Ascending aorta (tissue), 2 donors: ENCODE measurements around the gene LDLR. TPM values are rescaled to one million over a fixed set of nuclear protein-coding genes. Genes with fewer than 3 reads are reported as not detected.
A peak's percentile ranks its signal among the peaks of the same experiment; 100 is the strongest.
"Not testable (repeated sequence)": the region's sequence is repeated elsewhere in the genome, so short reads cannot be mapped to it uniquely, and the experiment has no call there.

Experiments used
- DNase-seq, 2 donors: peaks; one replicate each; pipeline ENCODE4 v3.0.0-alpha.2; 2019; ENCODE audit warnings: low spot score in 2 of 2
- H3K27ac ChIP-seq, 2 donors: fragments of 200-600 bp; sonication (generic); one replicate each; pipeline ENCODE4 v1.5.1; 2016 to 2017; ENCODE audit warnings: mild to moderate bottlenecking in 1 of 2
- H3K27me3 ChIP-seq: fragments of 200-600 bp; sonication (generic); one replicate; pipeline ENCODE4 v1.5.1; 2017
- H3K36me3 ChIP-seq, 2 donors: fragments of 200-600 bp; sonication (generic); one replicate each; pipeline ENCODE4 v1.5.1; 2016
- H3K4me1 ChIP-seq, 2 donors: fragments of 200-600 bp; sonication (generic); one replicate each; pipeline ENCODE4 v1.5.1; 2016 to 2017; ENCODE audit warnings: mild to moderate bottlenecking in 1 of 2
- H3K4me3 ChIP-seq, 2 donors: fragments of 200-600 bp; sonication (generic); one replicate each; pipeline ENCODE4 v1.5.1; 2016 to 2017; ENCODE audit warnings: mild to moderate bottlenecking in 1 of 2
- H3K9me3 ChIP-seq, 2 donors: fragments of 200-600 bp; sonication (generic); one replicate each; pipeline ENCODE4 v1.5.1; 2016
- intact Hi-C: fragments of 100-400 bp; cut with DNase I; formaldehyde crosslinking; loops from one replicate; pipeline ENCODE4 v1.15.1; 2023
- total RNA-seq: library from RNA; depleted of rRNA; stranded (reverse); fragments of >200 nt; gene quantifications from one replicate; pipeline ENCODE4 v1.1.0, GENCODE V29; 2016
- TF ChIP-seq, protein P1 (sequence below), 3 experiments: fragments of 200-600 bp in 2 of 3; fragments of 450-650 bp in 1 of 3; sonication (generic) in 2 of 3; IDR thresholded peaks; one replicate each; pipeline ENCODE4 v1.5.1; 2016 to 2019; ENCODE audit warnings: antibody characterized with exemption in 3 of 3, mild to moderate bottlenecking in 1 of 3, moderate library complexity in 1 of 3

LDLR gene
- total RNA-seq, 1 donor from 2014 or later: 37.4 TPM

DNA sequence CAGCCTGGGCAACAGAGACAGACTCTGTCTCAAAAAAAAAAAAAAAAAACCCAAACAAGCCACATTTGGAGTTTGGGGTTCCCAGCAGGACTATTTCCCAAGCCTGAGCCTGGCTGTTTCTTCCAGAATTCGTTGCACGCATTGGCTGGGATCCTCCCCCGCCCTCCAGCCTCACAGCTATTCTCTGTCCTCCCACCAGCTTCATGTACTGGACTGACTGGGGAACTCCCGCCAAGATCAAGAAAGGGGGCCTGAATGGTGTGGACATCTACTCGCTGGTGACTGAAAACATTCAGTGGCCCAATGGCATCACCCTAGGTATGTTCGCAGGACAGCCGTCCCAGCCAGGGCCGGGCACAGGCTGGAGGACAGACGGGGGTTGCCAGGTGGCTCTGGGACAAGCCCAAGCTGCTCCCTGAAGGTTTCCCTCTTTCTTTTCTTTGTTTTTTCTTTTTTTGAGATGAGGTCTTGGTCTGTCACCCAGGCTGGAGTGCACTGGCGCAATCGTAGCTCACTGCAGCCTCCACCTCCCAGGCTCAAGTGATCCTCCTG lies 26.7 kb downstream of the LDLR start:
- Histone ChIP-seq H3K9me3 (no peaks in the 10 kb centered on the region), H3K4me1 (no peaks in the 10 kb centered on the region), H3K4me3 (no peak overlapping the region), H3K27me3 (no peaks in the 10 kb centered on the region), H3K27ac (no peak overlapping the region), H3K36me3 (peaks cover 27 to 82% of the 10 kb centered on the region in 2 donors)
- TF ChIP-seq, protein P1, sequence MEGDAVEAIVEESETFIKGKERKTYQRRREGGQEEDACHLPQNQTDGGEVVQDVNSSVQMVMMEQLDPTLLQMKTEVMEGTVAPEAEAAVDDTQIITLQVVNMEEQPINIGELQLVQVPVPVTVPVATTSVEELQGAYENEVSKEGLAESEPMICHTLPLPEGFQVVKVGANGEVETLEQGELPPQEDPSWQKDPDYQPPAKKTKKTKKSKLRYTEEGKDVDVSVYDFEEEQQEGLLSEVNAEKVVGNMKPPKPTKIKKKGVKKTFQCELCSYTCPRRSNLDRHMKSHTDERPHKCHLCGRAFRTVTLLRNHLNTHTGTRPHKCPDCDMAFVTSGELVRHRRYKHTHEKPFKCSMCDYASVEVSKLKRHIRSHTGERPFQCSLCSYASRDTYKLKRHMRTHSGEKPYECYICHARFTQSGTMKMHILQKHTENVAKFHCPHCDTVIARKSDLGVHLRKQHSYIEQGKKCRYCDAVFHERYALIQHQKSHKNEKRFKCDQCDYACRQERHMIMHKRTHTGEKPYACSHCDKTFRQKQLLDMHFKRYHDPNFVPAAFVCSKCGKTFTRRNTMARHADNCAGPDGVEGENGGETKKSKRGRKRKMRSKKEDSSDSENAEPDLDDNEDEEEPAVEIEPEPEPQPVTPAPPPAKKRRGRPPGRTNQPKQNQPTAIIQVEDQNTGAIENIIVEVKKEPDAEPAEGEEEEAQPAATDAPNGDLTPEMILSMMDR (IDR thresholded peaks at IDR 0.05): no peak
- no peak for DNase-seq
- intact Hi-C loops: no loop called here

DNA sequence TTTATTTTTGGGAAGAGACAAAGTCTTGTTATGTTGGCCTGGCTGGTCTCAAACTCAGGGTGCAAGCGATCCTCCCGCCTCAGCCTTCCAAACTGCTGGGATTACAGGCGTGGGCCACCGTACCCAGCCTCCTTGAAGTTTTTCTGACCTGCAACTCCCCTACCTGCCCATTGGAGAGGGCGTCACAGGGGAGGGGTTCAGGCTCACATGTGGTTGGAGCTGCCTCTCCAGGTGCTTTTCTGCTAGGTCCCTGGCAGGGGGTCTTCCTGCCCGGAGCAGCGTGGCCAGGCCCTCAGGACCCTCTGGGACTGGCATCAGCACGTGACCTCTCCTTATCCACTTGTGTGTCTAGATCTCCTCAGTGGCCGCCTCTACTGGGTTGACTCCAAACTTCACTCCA lies 27.2 kb downstream of the LDLR start:
- intact Hi-C loops: no loop called here

DNA sequence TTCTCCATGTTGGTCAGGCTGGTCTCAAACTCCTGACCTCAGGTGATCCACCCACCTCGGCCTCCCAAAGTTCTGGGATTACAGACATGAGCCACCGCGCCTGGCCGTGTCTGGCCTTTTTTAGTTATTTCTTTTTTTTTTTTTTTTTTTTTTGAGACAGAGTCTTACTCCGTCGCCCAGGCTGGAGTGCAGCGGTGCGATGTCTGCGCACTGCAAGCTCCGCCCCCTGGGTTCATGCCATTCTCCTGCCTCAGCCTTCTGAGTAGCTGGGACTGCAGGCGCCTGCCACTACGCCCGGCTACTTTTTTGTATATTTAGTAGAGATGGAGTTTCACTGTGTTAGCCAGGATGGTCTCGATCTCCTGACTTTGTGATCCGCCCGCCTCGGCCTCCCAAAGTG lies 32.7 kb downstream of the LDLR start:
- H3K36me3 ChIP-seq: peaks cover 15 to 58% of the 10 kb centered on the region in 2 donors
- intact Hi-C loops, H3K9me3 ChIP-seq, H3K4me3 ChIP-seq, H3K27ac ChIP-seq, DNase-seq, H3K27me3 ChIP-seq, H3K4me1 ChIP-seq: not testable (repeated sequence)

More for the DNA sequence above, 27.2 kb downstream of the LDLR start:
- Histone ChIP-seq H3K36me3 (peaks cover 25 to 77% of the 10 kb centered on the region in 2 donors), H3K27me3 (no peaks in the 10 kb centered on the region), H3K4me1 (no peaks in the 10 kb centered on the region), H3K4me3 (no peak overlapping the region), H3K27ac (no peak overlapping the region), H3K9me3 (no peaks in the 10 kb centered on the region)
- TF ChIP-seq, protein P1 (IDR thresholded peaks at IDR 0.05): no peak
- no peak for DNase-seq

DNA sequence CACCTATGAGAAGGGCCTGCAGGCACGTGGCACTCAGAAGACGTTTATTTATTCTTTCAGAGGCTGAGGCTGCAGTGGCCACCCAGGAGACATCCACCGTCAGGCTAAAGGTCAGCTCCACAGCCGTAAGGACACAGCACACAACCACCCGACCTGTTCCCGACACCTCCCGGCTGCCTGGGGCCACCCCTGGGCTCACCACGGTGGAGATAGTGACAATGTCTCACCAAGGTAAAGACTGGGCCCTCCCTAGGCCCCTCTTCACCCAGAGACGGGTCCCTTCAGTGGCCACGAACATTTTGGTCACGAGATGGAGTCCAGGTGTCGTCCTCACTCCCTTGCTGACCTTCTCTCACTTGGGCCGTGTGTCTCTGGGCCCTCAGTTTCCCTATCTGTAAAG lies 33.9 kb downstream of the LDLR start:
- Histone ChIP-seq H3K27me3 (no peaks in the 10 kb centered on the region), H3K4me3 (no peak overlapping the region), H3K27ac (no peak overlapping the region), H3K36me3 (peaks cover 15 to 51% of the 10 kb centered on the region in 2 donors), H3K9me3 (no peaks in the 10 kb centered on the region), H3K4me1 (peaks cover 0 to 4% of the 10 kb centered on the region in 2 donors)
- TF ChIP-seq, protein P1 (IDR thresholded peaks at IDR 0.05): no peak
- intact Hi-C loops: no loop called here
- no peak for DNase-seq

DNA sequence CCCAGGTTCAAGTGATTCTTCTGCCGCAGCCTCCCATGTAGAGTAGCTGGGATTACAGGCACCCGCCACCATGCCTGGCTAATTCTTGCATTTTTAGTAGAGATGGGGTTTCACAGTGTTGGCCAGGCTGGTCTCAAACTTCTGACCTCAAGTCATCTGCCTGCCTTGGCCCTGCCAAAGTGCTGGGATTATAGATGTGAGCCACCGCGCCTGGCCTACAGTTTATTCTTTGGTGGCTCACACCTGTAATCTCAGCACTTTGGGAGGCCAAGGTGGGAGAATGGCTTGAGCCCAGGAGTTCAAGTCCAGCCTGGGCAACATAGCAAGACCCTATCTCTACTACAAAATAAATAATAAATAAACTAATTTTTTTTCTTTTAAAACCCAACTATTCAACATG lies 34.9 kb downstream of the LDLR start:
- H3K4me3 ChIP-seq, H3K27me3 ChIP-seq, H3K4me1 ChIP-seq, intact Hi-C loops, DNase-seq, H3K27ac ChIP-seq, H3K9me3 ChIP-seq: not testable (repeated sequence)
- H3K36me3 ChIP-seq: peaks cover 23 to 55% of the 10 kb centered on the region in 2 donors

DNA sequence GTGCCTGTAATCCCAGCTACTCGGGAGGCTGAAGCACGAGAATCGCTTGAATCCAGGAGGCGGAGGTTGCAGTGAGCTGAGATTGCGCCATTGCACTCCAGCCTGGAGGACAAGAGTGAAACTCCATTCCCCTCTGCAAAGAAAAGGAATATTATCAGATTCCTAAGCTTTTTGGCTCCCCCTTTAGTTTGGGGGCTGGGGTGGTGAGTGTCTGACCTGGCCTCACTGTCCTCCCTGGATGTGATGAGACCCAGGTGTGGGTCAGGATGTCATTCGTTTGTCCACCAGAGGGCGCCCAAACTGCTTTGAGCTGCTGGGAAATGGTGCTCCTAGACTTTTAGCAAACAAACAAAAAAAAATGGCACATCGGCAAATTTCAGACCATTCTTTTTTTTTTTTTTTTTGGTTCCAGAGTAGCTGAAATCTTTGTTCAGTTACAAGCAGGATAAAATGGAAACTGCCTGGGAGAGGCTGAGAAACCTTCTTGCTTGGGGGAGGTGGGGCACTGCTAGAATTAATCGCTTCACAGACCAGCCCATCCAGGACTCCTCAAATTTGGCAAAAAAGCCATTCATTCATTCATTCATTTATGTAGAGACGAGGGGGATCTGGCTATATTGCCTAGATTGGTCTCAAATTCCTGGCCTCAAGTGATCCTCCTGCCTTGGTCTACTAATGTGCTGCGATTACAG lies 36.9 kb downstream of the LDLR start:
- H3K27ac ChIP-seq: peak overlapping the region in 1 of 2 donors; percentile 53
- peaks cover 22 to 54% of the 10 kb centered on the region in 2 donors for H3K36me3 ChIP-seq
- no peak overlapping the region for H3K4me3 ChIP-seq
- intact Hi-C loops: loop anchor here (5.0 kb wide), 1 partner anchor 184 kb away; no protein-coding TSS in a partner anchor
- H3K4me1 ChIP-seq: peaks cover 0 to 4% of the 10 kb centered on the region in 2 donors
- H3K27me3 ChIP-seq: no peaks in the 10 kb centered on the region
- TF ChIP-seq, protein P1 (IDR thresholded peaks at IDR 0.05): peak; percentile 68 to 88 (median 78)
- H3K9me3 ChIP-seq: no peaks in the 10 kb centered on the region
- peak; percentile 53 to 91 for DNase-seq
